K562 (cell line): ENCODE data around the gene DNAJC19. TPM values are rescaled to one million over a fixed set of nuclear protein-coding genes. Genes with fewer than 3 reads are reported as not detected.

Experiments
- ATAC-seq: fragments of 200-7000 bp; cut with Tn5 transposase; 3 replicates; pipeline ENCODE4 v1.9.1; 2020; ENCODE audit warnings: moderate library complexity
- BruUV-seq: library from RNA; stranded (reverse); fragments of 400-500 nt; replicated peaks from 2 replicates; lab custom pipeline; 2021; lab: Mats Ljungman, UMichigan
- CTCF ChIA-PET: fragments of 300-600 bp; formaldehyde crosslinking; extraction: SDS; loops from one replicate; lab custom pipeline; 2021; ENCODE audit warnings: low intra/inter-chr PET ratio; lab: Yijun Ruan, JAX
- POLR2A ChIA-PET: fragments of 300-600, 350-650 bp; sonication (Branson Sonifier 250); formaldehyde crosslinking; extraction: SDS; loops from one replicate; lab custom pipeline; 2021; ENCODE audit warnings: antibody characterized with exemption, inconsistent platforms; lab: Yijun Ruan, JAX
- DNase-seq, 4 experiments: peaks; one replicate each; pipeline versions ENCODE4 v3.0.0 to v3.0.0-alpha.2; 2011 to 2018; ENCODE audit warnings: low spot score in 3 of 4, mixed read lengths in 3 of 4; ENCODE audit errors: extremely low read depth in 1 of 4
- FAIRE-seq: peaks from 2 replicates; lab custom pipeline; 2011; peaks lifted over from hg19 to GRCh38; lab: Jason Lieb, UNC
- H2AFZ ChIP-seq: 2 replicates; pipeline ENCODE4 v1.6.0; 2011; ENCODE audit warnings: low read depth, low read length, control low read depth, inconsistent platforms
- H3K27ac ChIP-seq: fragments of 200-600 bp; 3 replicates; pipeline ENCODE4 v1.8.0; 2011; ENCODE audit warnings: low read depth, mild to moderate bottlenecking, control low read depth, inconsistent platforms, low read length, moderate library complexity, mixed read lengths; ENCODE audit errors: extremely low read depth
- H3K27me3 ChIP-seq, 2 experiments: fragments of 300-600 bp in 1 of 2; 2 replicates in 1 of 2; 3 replicates in 1 of 2; pipeline versions ENCODE4 v1.6.0 to v1.8.0; 2011; ENCODE audit warnings: inconsistent platforms in 2 of 2, low read length in 2 of 2, mild to moderate bottlenecking in 1 of 2, mixed read lengths in 1 of 2, moderate library complexity in 1 of 2; ENCODE audit not compliant: control insufficient read depth in 2 of 2, insufficient read depth in 2 of 2
- H3K36me3 ChIP-seq: fragments of 300-600 bp; 3 replicates; pipeline ENCODE4 v1.8.0; 2011; ENCODE audit warnings: mild to moderate bottlenecking, low read length, inconsistent platforms; ENCODE audit not compliant: control insufficient read depth, insufficient read depth
- H3K4me1 ChIP-seq, 2 experiments: fragments of 200-600 bp in 1 of 2; replicated peaks in 1 of 2; 2 replicates in 1 of 2; 3 replicates in 1 of 2; pipeline versions ENCODE4 v1.5.1 to v1.8.0; 2011; ENCODE audit warnings: inconsistent platforms in 2 of 2, low read length in 2 of 2, mild to moderate bottlenecking in 1 of 2, mixed read lengths in 1 of 2, moderate library complexity in 1 of 2; ENCODE audit not compliant: control insufficient read depth in 2 of 2, insufficient read depth in 2 of 2
- H3K4me2 ChIP-seq: 2 replicates; pipeline ENCODE4 v1.6.1; 2011; ENCODE audit warnings: low read length, control low read depth, inconsistent platforms, mixed read lengths; ENCODE audit not compliant: insufficient read depth
- H3K4me3 ChIP-seq: fragments of 200-600 bp; sonication (generic), shearing (Covaris generic); 2 replicates; pipeline ENCODE4 v1.5.1; 2016; ENCODE audit warnings: control low read depth, inconsistent platforms
- H3K79me2 ChIP-seq: fragments of 200-600 bp; 3 replicates; pipeline ENCODE4 v1.8.0; 2011; ENCODE audit warnings: low read length, inconsistent platforms; ENCODE audit not compliant: control insufficient read depth, insufficient read depth
- H3K9ac ChIP-seq, 2 experiments: 2 replicates each; pipeline versions ENCODE4 v1.6.0 to v1.6.1; 2011; ENCODE audit warnings: low read depth in 2 of 2, low read length in 2 of 2, control low read depth in 1 of 2, inconsistent platforms in 1 of 2, mild to moderate bottlenecking in 1 of 2, mixed read lengths in 1 of 2; ENCODE audit not compliant: insufficient read depth in 1 of 2
- H3K9me1 ChIP-seq: one replicate; pipeline ENCODE4 v1.6.0; 2011; ENCODE audit warnings: inconsistent platforms, mild to moderate bottlenecking, low read length, moderate library complexity; ENCODE audit not compliant: control insufficient read depth, insufficient read depth
- H3K9me3 ChIP-seq: replicated peaks from 2 replicates; pipeline ENCODE4 v1.5.1; 2011; ENCODE audit warnings: low read depth, low read length, inconsistent platforms; ENCODE audit not compliant: control insufficient read depth, insufficient read depth
- H4K20me1 ChIP-seq: replicated peaks from 2 replicates; pipeline ENCODE4 v1.6.1; 2011; ENCODE audit warnings: low read length, inconsistent platforms, mixed read lengths; ENCODE audit not compliant: control insufficient read depth, insufficient read depth
- CAMTA2 ChIP-seq: fragments of 250-450 bp; sonication (Bioruptor Pico); conservative IDR thresholded peaks from 2 replicates; pipeline ENCODE4 v1.5.1; 2022
- ETS2 ChIP-seq: IDR thresholded peaks from 2 replicates; pipeline ENCODE4 v1.6.1; 2016; ENCODE audit warnings: borderline replicate concordance, missing genetic modification characterization, mild to moderate bottlenecking, moderate library complexity, missing compliant biosample characterization; ENCODE audit not compliant: poor library complexity, severe bottlenecking
- FOXP4 ChIP-seq: sonication (generic); formaldehyde crosslinking; IDR thresholded peaks from 2 replicates; pipeline ENCODE4 v1.8.0; 2022; ENCODE audit warnings: mild to moderate bottlenecking, missing genetic modification reagents, borderline replicate concordance
- HBP1 ChIP-seq: fragments of 450-650 bp; formaldehyde crosslinking; IDR thresholded peaks from 2 replicates; pipeline ENCODE4 v1.4.0; 2022; ENCODE audit warnings: missing genetic modification characterization
- HDAC8 ChIP-seq: fragments of 450-650 bp; IDR thresholded peaks from 2 replicates; pipeline ENCODE4 v1.6.1; 2016; ENCODE audit warnings: mild to moderate bottlenecking, missing genetic modification characterization, moderate library complexity, missing compliant biosample characterization
- KLF16 ChIP-seq: IDR thresholded peaks from 2 replicates; pipeline ENCODE4 v1.6.1; 2016; ENCODE audit warnings: antibody characterized with exemption
- NR2F6 ChIP-seq: fragments of 450-650 bp; formaldehyde crosslinking; IDR thresholded peaks from 2 replicates; pipeline ENCODE4 v1.4.0; 2020; ENCODE audit warnings: mild to moderate bottlenecking
- NR3C1 ChIP-seq: sonication (generic); formaldehyde crosslinking; IDR thresholded peaks from 2 replicates; pipeline ENCODE4 v1.8.1; 2022; ENCODE audit warnings: missing genetic modification reagents
- POLR2B ChIP-seq: fragments of 450-650 bp; IDR thresholded peaks from 2 replicates; pipeline ENCODE4 v1.6.1; 2018; ENCODE audit warnings: low read depth; ENCODE audit not compliant: partially characterized antibody
- STAT5B ChIP-seq: fragments of 250-450 bp; sonication (Bioruptor Pico); IDR thresholded peaks from 2 replicates; pipeline ENCODE4 v1.8.0; 2021; ENCODE audit warnings: mild to moderate bottlenecking, inconsistent platforms
- TFE3 ChIP-seq: fragments of 450-650 bp; formaldehyde crosslinking; IDR thresholded peaks from 2 replicates; pipeline ENCODE4 v1.4.0; 2020; ENCODE audit warnings: mild to moderate bottlenecking, mixed read lengths
- WGBS: fragments of 100-300 bp; shearing (Covaris generic); methylation state at CpG from one replicate; pipeline ENCODE4 v1.1.6; 2016; ENCODE audit warnings: low coverage, mixed read lengths; ENCODE audit not compliant: insufficient coverage; ENCODE audit errors: missing lambda C conversion rate; 5-methylcytosine and 5-hydroxymethylcytosine counted together
- in situ Hi-C: fragments of 300-500 bp; cut with MboI; formaldehyde crosslinking; loops from 4 replicates; pipeline ENCODE4 v1.15.0; 2018; ENCODE audit warnings: inconsistent platforms, mixed read lengths
- intact Hi-C: fragments of 100-400 bp; cut with micrococcal nuclease; formaldehyde crosslinking; loops from 2 replicates; pipeline ENCODE4 v1.14.2; 2022
- polyA plus RNA-seq, 8 experiments: library from polyadenylated mRNA; depleted of rRNA in 4 of 8; stranded (reverse) in 5 of 8; unstranded in 3 of 8; fragments of >200 nt; fragmentation: Nextera tagmentation in 2 of 8; fragmentation: Illumina TruSeq in 1 of 8; extraction: Ambion mirVana in 2 of 8; extraction: Trizol in 1 of 8; gene quantifications; 2 replicates each; pipeline versions ENCODE4 v1.2.1 to v1.2.3, GENCODE V29; 2011 to 2014; ENCODE audit warnings: inconsistent platforms in 1 of 8, missing spikeins in 1 of 8
- total RNA-seq, 7 experiments: library from RNA; depleted of rRNA in 6 of 7; stranded (reverse); fragments of >200 nt in 6 of 7; fragmentation: Illumina TruSeq in 2 of 7; extraction: Trizol in 2 of 7; gene quantifications; 2 replicates each; pipeline versions ENCODE4 v1.2.1 to v1.2.3, GENCODE V29; 2011 to 2021; ENCODE audit warnings: low replicate concordance in 1 of 7

Gene DNAJC19
- total and polyA plus RNA-seq, 9 of the 15 experiments (the other 6 are each of a cell fraction or from before 2014, with no cell fraction given) = 55.7 to 184 (median 99.1) TPM

GRCh38 chr3:181007262-181007661, 17.7 kb upstream of the DNAJC19 start:
- Histone ChIP-seq H3K4me1 (no peaks in the 10 kb centered on the region), H3K79me2 (no peaks in the 10 kb centered on the region), H3K4me2 (no peak overlapping the region), H3K4me3 (no peak overlapping the region), H3K36me3 (no peaks in the 10 kb centered on the region), H3K9me1 (no peaks in the 10 kb centered on the region), H3K9ac (no peak overlapping the region), H4K20me1 (no peaks in the 10 kb centered on the region), H3K9me3 (no peaks in the 10 kb centered on the region), H3K27me3 (no peaks in the 10 kb centered on the region), H2AFZ (no peak overlapping the region), H3K27ac (no peak overlapping the region)
- in situ Hi-C loops (no loop called here), intact Hi-C loops (no loop called here)
- DNase-seq (no peak), FAIRE-seq (no peak), ATAC-seq (no peak)
- no TSS peak for BruUV-seq
- no peak for TF ChIP-seq CAMTA2 (CRISPR knock-in tag)
- TF ChIP-seq HBP1 (CRISPR knock-in tag) = no peak
- TF ChIP-seq NR3C1 (CRISPR knock-in tag) = no peak
- TF ChIP-seq POLR2B = no peak
- TF ChIP-seq NR2F6 (CRISPR knock-in tag) = no peak
- no peak for TF ChIP-seq KLF16
- no peak for TF ChIP-seq TFE3 (CRISPR knock-in tag)
- TF ChIP-seq FOXP4 (CRISPR knock-in tag) = no peak
- TF ChIP-seq HDAC8 (tag) = no peak
- TF ChIP-seq ETS2 (tag) = no peak
- no peak for TF ChIP-seq STAT5B
- ChIA-PET POLR2A (no interaction called here), CTCF (no interaction called here)
- 28% methylated on average over 3 of the region's 3 CpGs for WGBS
